GM23338 (cell line): ENCODE data around the gene B4GALNT2.

Source experiments
- CREB1 ChIP-seq: fragments of 250-450 bp; sonication (Bioruptor Pico); IDR thresholded peaks from 2 replicates; pipeline ENCODE4 v1.5.0; 2020; ENCODE audit warnings: low read depth, mild to moderate bottlenecking, moderate library complexity
- CTCF ChIP-seq, 2 experiments: fragments of 200-600 bp in 1 of 2; sonication (generic) in 1 of 2; conservative IDR thresholded peaks; 2 replicates each; pipeline versions ENCODE4 v1.5.1 to v1.6.1; 2016 to 2017; ENCODE audit warnings: antibody characterized with exemption in 2 of 2, low read depth in 2 of 2, mild to moderate bottlenecking in 2 of 2, moderate library complexity in 1 of 2
- ETS1 ChIP-seq: IDR thresholded peaks from 2 replicates; pipeline ENCODE4 v1.6.1; 2016; ENCODE audit warnings: antibody characterized with exemption
- EZH2 ChIP-seq: fragments of 200-600 bp; sonication (generic); IDR thresholded peaks from one replicate; pipeline ENCODE4 v1.8.0; 2017; ENCODE audit warnings: antibody characterized with exemption, mild to moderate bottlenecking, low read depth; ENCODE audit not compliant: unreplicated experiment
- EZH2phosphoT487 ChIP-seq: fragments of 200-600 bp; sonication (generic); IDR thresholded peaks from one replicate; pipeline ENCODE4 v1.8.1; 2018; ENCODE audit warnings: antibody characterized with exemption; ENCODE audit not compliant: unreplicated experiment
- JUNB ChIP-seq: IDR thresholded peaks from one replicate; pipeline ENCODE4 v1.6.1; 2016; ENCODE audit warnings: antibody characterized with exemption; ENCODE audit not compliant: unreplicated experiment
- NANOG ChIP-seq: IDR thresholded peaks from 2 replicates; pipeline ENCODE4 v1.6.1; 2016; ENCODE audit warnings: antibody characterized with exemption, borderline replicate concordance
- POLR2AphosphoS5 ChIP-seq: IDR thresholded peaks from 2 replicates; pipeline ENCODE4 v1.6.1; 2016; ENCODE audit warnings: antibody characterized with exemption, low read depth
- REST ChIP-seq: IDR thresholded peaks from one replicate; pipeline ENCODE4 v1.6.1; 2018; ENCODE audit warnings: antibody characterized with exemption; ENCODE audit not compliant: unreplicated experiment
- STAT1 ChIP-seq: IDR thresholded peaks from one replicate; pipeline ENCODE4 v1.6.1; 2016; ENCODE audit warnings: antibody characterized with exemption; ENCODE audit not compliant: unreplicated experiment
- ZNF114 ChIP-seq: fragments of 250-450 bp; sonication (Bioruptor Pico); IDR thresholded peaks from 2 replicates; pipeline ENCODE4 v1.5.0; 2020; ENCODE audit warnings: mild to moderate bottlenecking, moderate library complexity
- ZNF331 ChIP-seq: fragments of 250-450 bp; sonication (Bioruptor Pico); IDR thresholded peaks from 2 replicates; pipeline ENCODE4 v1.5.0; 2020; ENCODE audit warnings: low read depth, mild to moderate bottlenecking, moderate library complexity
- ZNF462 ChIP-seq: fragments of 250-450 bp; sonication (Bioruptor Pico); IDR thresholded peaks from 2 replicates; pipeline ENCODE4 v1.5.0; 2020; ENCODE audit warnings: mild to moderate bottlenecking, moderate library complexity

- TF ChIP-seq EZH2phosphoT487 (no peak), CTCF (conservative IDR thresholded peaks at IDR 0.05; ENCODE audit: low read depth in 2 of 2) (no peak), ZNF331 (CRISPR knock-in tag) (no peak), POLR2AphosphoS5 (no peak), EZH2 (no peak), REST (no peak), ETS1 (no peak), NANOG (no peak), ZNF114 (CRISPR knock-in tag) (no peak), JUNB (no peak), CREB1 (CRISPR knock-in tag) (no peak), STAT1 (no peak), ZNF462 (CRISPR knock-in tag) (no peak)
Observed at GRCh38 chr17:49203796-49204195, 71.2 kb downstream of the B4GALNT2 start.
